Epithelial cell of prostate (primary cell): ENCODE data around the gene SLAMF1.
"Not testable (repeated sequence)": the region's sequence is repeated elsewhere in the genome, so short reads cannot be mapped to it uniquely, and the experiment has no call there.

Experiments used
- DNase-seq: peaks from one replicate; pipeline ENCODE4 v3.0.0-alpha.2; 2011; ENCODE audit warnings: low read depth, low spot score
- H3K27ac ChIP-seq: fragments of 450-650 bp; 2 replicates; pipeline ENCODE4 v1.5.1; 2017; ENCODE audit warnings: mild to moderate bottlenecking

Gene SLAMF1

DNA sequence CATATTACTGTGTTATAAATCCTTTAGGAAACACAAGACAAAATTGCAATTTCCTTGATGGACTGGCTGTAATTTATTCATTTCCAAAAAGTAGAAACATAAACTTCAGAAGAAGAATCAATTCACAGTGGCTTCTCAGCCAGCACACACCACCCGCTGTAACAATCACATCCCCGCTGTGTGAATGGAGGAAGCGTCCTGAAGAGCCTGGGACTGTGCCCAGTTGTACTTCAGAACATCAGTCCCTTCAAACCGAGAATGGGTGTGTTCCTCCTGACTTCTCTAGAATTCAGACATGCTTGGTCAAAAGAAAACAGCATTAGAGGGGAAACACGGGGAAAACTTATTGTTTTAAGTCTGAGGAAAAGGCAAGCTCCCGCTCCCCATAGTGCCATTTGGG is 38.8 kb downstream of the SLAMF1 start:
- H3K27ac ChIP-seq = no peak overlapping the region
- DNase-seq = no peak

- DNase-seq = no peak
- no peak overlapping the region for H3K27ac ChIP-seq
Measured at GRCh38 chr1:160607672-160608032, 39.2 kb downstream of the SLAMF1 start.

DNA sequence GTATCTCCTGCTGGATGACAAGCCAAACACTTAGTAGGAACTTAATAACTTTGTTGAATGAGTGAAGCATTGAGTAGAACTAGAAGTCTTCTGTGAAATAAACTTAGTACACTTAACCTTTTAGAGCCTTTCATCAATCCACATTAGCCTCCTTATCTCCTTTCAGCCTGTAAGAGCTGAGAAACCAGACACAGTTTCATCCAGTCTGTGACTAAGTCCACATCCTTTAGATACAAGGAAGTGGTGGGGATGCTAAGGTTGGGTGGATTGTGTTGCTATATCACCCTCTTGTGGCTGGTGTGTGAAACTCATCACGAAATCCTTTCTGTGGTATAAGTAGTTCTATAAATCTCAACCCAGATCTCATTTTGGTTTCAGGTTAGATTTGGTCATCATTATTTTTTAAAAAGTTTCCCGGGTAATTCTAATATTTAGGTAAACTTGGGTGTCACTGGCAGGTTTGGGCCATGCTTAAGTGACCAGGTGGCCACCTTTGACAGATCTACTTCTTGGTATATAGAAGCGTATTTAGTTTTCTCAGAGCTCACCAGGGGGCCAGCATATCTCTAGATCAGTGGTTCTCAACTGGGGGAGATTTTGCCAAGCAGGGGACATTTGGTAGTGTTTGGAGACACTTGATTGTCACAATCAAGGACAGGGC is 39.7 kb downstream of the SLAMF1 start:
- peak; percentile 52 for DNase-seq
- no peak overlapping the region for H3K27ac ChIP-seq

DNA sequence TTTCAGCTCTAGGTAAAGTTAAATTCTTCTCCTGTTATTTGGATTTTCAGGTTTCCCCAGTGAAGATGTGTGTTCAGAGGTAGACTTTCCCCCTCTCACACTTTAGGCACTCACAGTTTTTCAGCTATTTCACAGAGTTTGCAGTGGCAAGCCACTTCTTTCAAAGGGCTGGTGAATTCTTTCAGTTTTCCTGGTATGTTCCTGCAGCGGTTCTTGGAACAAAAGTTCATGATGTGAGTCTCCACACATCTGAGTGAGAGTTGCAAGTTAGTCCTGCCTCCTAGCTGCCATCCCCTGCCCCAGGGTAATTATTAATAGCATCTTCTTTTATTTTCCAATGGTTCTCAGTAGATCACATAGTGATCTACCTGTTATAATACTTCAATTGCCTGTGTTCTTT is 40.2 kb downstream of the SLAMF1 start:
- no peak for DNase-seq
- H3K27ac ChIP-seq = no peak overlapping the region

- H3K27ac ChIP-seq = no peak overlapping the region
Measured at GRCh38 chr1:160605792-160606479, 40.9 kb downstream of the SLAMF1 start.

GRCh38 chr1:160605205-160605604 is 41.6 kb downstream of the SLAMF1 start:
- no peak overlapping the region for H3K27ac ChIP-seq
- no peak for DNase-seq

More at GRCh38 chr1:160605792-160606479, 40.9 kb downstream of the SLAMF1 start:
- no peak for DNase-seq

- DNase-seq = no peak
- H3K27ac ChIP-seq = no peak overlapping the region
Measured at GRCh38 chr1:160597705-160598104, 49.1 kb downstream of the SLAMF1 start.

- no peak for DNase-seq
- H3K27ac ChIP-seq = no peak overlapping the region
Measured at GRCh38 chr1:160597051-160597450, 49.8 kb downstream of the SLAMF1 start.

GRCh38 chr1:160590488-160590887 is 56.4 kb downstream of the SLAMF1 start:
- no peak overlapping the region for H3K27ac ChIP-seq
- DNase-seq = no peak

DNA sequence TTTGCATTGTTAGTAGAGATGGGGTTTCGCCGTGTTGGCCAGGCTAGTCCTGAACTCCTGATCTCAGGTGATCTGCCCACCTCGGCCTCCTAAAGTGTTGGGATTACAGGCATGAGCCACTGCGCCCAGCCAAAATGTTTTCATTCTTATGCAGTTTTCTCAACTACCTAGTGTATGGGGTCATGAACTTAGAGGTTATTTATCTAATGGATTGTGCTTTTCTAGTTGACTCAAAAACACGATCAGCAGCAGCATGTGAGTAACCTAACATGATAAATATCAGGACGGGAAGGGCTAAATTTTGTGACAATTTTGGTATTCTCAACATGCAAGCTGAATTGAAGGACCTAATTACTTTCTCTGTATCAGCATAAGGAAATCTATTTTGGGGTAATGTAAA is 58.4 kb downstream of the SLAMF1 start:
- H3K27ac ChIP-seq = no peak overlapping the region
- no peak for DNase-seq

GRCh38 chr1:160584784-160585183 is 62.1 kb downstream of the SLAMF1 start:
- no peak for DNase-seq
- H3K27ac ChIP-seq = no peak overlapping the region

DNA sequence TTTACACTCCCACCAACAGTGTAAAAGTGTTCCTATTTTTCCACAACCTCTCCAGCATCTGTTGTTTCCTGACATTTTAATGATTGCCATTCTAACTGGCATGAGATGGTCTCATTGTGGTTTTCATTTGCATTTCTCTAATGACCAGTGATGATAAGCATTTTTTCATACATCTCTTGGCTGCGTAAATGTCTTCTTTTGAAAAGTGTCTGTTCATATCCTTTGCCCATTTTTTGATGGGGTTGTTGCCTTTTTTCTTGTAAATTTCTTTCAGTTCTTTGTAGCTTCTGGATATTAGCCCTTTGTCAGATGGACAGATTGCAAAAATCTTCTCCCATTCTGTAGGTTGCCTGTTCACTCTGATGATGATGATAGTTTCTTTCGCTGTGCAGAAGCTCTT is 63.9 kb downstream of the SLAMF1 start:
- H3K27ac ChIP-seq, DNase-seq: not testable (repeated sequence)

GRCh38 chr1:160581961-160582360 is 64.9 kb downstream of the SLAMF1 start:
- no peak overlapping the region for H3K27ac ChIP-seq
- DNase-seq = no peak

GRCh38 chr1:160580221-160580812 is 66.5 kb downstream of the SLAMF1 start:
- no peak for DNase-seq
- H3K27ac ChIP-seq = no peak overlapping the region

- no peak for DNase-seq
- H3K27ac ChIP-seq = no peak within 1 kb of the TSS
Measured at GRCh38 chr1:160579216-160579701, 67.6 kb downstream of the SLAMF1 start, which contains the start of gene CD84. CD84 (minus strand) TSS chr1:160579496; CDS start chr1:160579437, 59 bp downstream.

DNA sequence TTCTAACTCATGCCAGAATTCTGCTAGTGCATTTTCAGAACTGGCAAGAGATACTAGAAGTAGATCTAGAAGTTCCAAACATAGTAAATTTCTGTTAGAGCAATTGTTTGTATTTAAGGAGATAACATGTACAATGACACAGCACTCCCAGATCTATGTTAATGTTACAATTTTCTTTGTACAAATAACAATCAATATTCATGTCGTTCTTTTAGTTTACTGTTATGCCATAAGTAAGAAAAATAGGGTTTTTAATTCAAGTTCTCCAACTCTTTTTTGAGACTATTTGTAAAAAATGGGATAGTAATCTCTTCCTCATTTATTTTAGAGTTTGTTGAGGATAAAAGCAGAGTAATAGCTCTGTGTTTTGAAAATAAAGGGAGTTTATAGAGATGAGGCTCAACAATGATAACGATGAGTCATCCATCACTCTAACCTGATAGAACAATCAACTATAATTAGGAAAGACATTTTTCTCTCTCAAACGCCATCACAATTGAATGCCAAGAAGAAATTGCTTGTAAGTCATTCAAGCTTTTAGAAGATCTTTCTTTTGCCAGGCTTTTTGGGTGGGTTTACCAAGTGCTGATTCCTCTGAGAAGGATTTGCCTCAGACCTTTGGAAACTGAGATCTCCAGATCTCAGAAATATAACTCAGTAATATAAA is 68.2 kb downstream of the SLAMF1 start:
- DNase-seq = no peak
- no peak overlapping the region for H3K27ac ChIP-seq

GRCh38 chr1:160578175-160578524 is 68.7 kb downstream of the SLAMF1 start:
- no peak for DNase-seq
- no peak overlapping the region for H3K27ac ChIP-seq

DNA sequence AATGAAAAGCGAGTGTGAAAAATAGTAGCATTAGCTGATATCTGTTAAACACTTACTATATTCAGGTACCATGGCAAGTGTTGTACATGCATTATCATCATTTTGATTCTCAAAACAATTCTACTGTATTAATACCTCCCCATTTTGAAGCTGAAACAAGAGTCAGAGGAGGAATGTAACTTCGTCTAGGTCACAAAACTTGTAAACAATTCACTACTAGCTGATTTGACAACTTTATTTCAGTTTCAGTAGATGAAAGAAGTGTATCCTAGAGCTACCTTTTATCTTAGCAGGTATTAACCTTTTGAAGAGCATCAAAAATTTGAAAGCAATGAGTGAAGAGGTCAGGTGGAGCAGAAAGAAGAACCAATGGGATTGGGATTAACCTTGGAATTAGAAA is 69.2 kb downstream of the SLAMF1 start:
- no peak for DNase-seq

DNA sequence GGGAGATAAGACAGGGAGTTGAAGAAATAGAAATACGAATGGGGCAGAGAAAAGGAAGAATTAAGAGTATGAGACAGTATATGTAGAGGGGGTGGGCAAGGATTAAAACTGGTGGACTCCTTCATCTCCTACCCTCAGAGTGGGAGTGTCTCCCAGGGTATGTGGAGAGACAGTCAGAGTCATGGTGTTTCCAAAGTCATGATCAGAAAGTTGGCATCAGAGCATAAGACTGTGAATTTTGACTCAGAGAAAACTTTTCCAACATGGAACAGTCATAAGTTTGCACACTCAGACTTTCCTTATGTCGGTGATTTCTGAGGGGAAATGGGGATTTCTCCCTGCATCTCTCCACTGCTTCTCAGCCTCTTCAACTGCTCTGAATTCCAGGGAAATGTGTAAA is 70.0 kb downstream of the SLAMF1 start:
- no peak for DNase-seq
- H3K27ac ChIP-seq = no peak overlapping the region

More for the DNA sequence above, 69.2 kb downstream of the SLAMF1 start:
- H3K27ac ChIP-seq = no peak overlapping the region

GRCh38 chr1:160576390-160576789 is 70.5 kb downstream of the SLAMF1 start:
- no peak overlapping the region for H3K27ac ChIP-seq
- DNase-seq = no peak

DNA sequence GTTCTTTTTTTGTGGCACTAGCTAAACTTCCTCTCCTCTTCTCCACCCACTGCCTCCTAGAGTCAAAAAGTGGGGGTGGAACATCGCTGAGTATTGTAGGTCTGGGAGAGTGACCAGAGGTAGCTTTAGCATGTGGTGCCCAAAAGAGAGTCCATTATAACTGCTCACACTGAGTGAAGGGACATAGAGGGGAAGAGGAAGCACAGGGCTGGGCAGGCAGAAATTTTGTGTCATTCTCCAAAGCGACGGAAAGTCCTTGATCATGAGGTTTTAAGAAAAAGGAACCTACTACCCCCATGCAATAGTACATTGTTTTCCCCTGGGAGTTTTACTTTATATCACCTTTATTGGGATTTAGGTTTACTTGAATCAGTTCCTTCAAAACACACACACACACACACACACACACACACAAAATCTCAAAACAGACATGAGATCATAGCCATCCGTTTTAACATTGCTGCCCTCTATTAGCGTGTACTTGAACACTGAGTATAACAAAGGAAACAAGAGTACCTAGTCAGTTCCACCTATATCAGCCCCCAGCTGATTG is 71.7 kb downstream of the SLAMF1 start:
- no peak overlapping the region for H3K27ac ChIP-seq
- DNase-seq = no peak
